ENCODE results near the gene AKT3. TPM values are rescaled to one million over a fixed set of nuclear protein-coding genes. Genes with fewer than 3 reads are reported as not detected.

AKT3 gene
- total and polyA plus RNA-seq, 7 donors: 2.1 to 105 (median 66.4) TPM

DNA sequence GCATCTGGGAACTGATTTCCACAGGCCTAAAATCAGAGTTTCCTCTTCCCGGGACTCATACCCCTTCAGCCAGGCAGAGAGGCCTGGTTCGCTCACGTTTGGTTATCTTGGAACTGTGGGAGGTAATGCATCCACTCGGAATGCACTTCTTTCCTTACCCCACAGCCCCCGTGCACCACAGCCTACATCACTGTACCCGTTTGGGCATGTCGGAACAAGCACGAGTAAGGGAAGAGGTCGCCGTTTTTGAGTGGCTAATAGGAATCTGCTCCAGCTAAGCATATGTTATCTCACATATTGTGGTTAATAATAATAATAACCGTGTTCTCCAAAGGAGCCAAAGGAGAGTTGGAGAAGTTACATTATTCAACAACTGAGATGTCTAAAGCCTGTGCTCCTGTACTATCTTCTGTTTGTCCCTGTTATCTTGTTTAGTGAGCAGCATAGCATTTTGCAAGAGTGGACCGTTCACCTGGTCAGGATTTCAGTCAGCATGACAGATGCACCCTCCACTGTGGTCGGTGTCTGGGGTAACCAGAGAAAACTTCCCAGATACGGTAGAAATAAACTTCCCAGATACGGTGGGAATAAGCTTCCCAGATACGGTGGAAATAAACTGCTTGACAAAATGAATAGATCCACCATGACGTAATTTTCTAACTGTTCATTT lies 395.6 kb downstream of the AKT3 start:
- 91 to 94% methylated on average over 17 of the region's 17 CpGs for WGBS, 2 donors
- H3K4me3 ChIP-seq: no peak overlapping the region
- no peak overlapping the region for H3K27ac ChIP-seq
- H3K36me3 ChIP-seq: no peaks in the 10 kb centered on the region
- H3K9me3 ChIP-seq: no peaks in the 10 kb centered on the region
- no peak for DNase-seq
- H3K27me3 ChIP-seq: no peaks in the 10 kb centered on the region
- H3K4me1 ChIP-seq: no peaks in the 10 kb centered on the region
- intact Hi-C loops (cut with DNase I): no loop called here
- TF ChIP-seq, protein P1, sequence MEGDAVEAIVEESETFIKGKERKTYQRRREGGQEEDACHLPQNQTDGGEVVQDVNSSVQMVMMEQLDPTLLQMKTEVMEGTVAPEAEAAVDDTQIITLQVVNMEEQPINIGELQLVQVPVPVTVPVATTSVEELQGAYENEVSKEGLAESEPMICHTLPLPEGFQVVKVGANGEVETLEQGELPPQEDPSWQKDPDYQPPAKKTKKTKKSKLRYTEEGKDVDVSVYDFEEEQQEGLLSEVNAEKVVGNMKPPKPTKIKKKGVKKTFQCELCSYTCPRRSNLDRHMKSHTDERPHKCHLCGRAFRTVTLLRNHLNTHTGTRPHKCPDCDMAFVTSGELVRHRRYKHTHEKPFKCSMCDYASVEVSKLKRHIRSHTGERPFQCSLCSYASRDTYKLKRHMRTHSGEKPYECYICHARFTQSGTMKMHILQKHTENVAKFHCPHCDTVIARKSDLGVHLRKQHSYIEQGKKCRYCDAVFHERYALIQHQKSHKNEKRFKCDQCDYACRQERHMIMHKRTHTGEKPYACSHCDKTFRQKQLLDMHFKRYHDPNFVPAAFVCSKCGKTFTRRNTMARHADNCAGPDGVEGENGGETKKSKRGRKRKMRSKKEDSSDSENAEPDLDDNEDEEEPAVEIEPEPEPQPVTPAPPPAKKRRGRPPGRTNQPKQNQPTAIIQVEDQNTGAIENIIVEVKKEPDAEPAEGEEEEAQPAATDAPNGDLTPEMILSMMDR (IDR thresholded peaks at IDR 0.05): no peak
- TF ChIP-seq POLR2AphosphoS5 (IDR thresholded peaks at IDR 0.05) (no peak), POLR2A (IDR thresholded peaks at IDR 0.05) (no peak), EP300 (IDR thresholded peaks at IDR 0.05) (no peak)

- intact Hi-C loops (cut with DNase I): no loop called here
- H3K4me3 ChIP-seq: no peak overlapping the region
- TF ChIP-seq, protein P1 (IDR thresholded peaks at IDR 0.05): no peak
- no peak for TF ChIP-seq EP300 (IDR thresholded peaks at IDR 0.05)
- TF ChIP-seq POLR2A (IDR thresholded peaks at IDR 0.05): no peak
- H3K27me3 ChIP-seq: no peaks in the 10 kb centered on the region
- H3K27ac ChIP-seq: no peak overlapping the region
- H3K4me1 ChIP-seq: no peaks in the 10 kb centered on the region
- no peak for DNase-seq
- 79 to 92% methylated on average over 2 of the region's 2 CpGs for WGBS, 2 donors
- H3K9me3 ChIP-seq: no peaks in the 10 kb centered on the region
- no peaks in the 10 kb centered on the region for H3K36me3 ChIP-seq
Observed at GRCh38 chr1:243452092-243452491, 398.0 kb downstream of the AKT3 start.

- WGBS, 2 donors: 92 to 94% methylated on average over 6 of the region's 6 CpGs
- no peaks in the 10 kb centered on the region for H3K27me3 ChIP-seq
- H3K36me3 ChIP-seq: peaks cover 0 to 6% (median 0%) of the 10 kb centered on the region in 4 donors
- no peaks in the 10 kb centered on the region for H3K9me3 ChIP-seq
- intact Hi-C loops (cut with DNase I): no loop called here
- no peak for DNase-seq
- no peak overlapping the region for H3K4me3 ChIP-seq
- no peaks in the 10 kb centered on the region for H3K4me1 ChIP-seq
- TF ChIP-seq POLR2A (IDR thresholded peaks at IDR 0.05): no peak
- TF ChIP-seq EP300 (IDR thresholded peaks at IDR 0.05): no peak
- TF ChIP-seq POLR2AphosphoS5 (IDR thresholded peaks at IDR 0.05): no peak
- TF ChIP-seq, protein P1 (IDR thresholded peaks at IDR 0.05): no peak
- H3K27ac ChIP-seq: no peak overlapping the region
Observed at GRCh38 chr1:243449373-243449772, 400.7 kb downstream of the AKT3 start.

DNA sequence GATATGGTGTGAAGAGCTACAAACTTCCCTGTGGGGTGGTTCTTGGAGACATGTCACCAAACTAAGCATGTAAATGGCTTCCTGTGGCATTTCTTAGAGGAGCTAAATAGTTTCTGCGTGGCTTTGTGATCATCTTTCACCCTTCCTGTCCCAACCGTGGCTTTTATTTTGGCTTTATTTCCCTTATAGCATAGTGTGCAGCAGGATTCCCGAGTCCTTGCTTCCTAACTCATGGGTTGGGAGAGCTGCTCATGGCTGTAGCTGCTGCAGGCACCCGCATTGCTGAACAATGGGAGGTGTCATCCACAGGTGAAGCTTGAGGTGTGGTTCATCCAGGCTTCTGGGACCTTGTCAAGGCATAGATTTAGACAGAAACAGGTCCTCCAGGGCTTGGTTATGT lies 402.2 kb downstream of the AKT3 start:
- H3K4me1 ChIP-seq: no peaks in the 10 kb centered on the region
- peaks cover 0 to 6% (median 0%) of the 10 kb centered on the region in 4 donors for H3K36me3 ChIP-seq
- TF ChIP-seq, protein P1 (IDR thresholded peaks at IDR 0.05): no peak
- TF ChIP-seq POLR2A (IDR thresholded peaks at IDR 0.05): no peak
- TF ChIP-seq POLR2AphosphoS5 (IDR thresholded peaks at IDR 0.05): no peak
- no peak for TF ChIP-seq EP300 (IDR thresholded peaks at IDR 0.05)
- intact Hi-C loops (cut with DNase I): no loop called here
- no peak overlapping the region for H3K4me3 ChIP-seq
- H3K27me3 ChIP-seq: no peaks in the 10 kb centered on the region
- no peak for DNase-seq
- H3K9me3 ChIP-seq: no peaks in the 10 kb centered on the region
- WGBS, 2 donors: 64 to 88% methylated on average over 4 of the region's 4 CpGs
- no peak overlapping the region for H3K27ac ChIP-seq

DNA sequence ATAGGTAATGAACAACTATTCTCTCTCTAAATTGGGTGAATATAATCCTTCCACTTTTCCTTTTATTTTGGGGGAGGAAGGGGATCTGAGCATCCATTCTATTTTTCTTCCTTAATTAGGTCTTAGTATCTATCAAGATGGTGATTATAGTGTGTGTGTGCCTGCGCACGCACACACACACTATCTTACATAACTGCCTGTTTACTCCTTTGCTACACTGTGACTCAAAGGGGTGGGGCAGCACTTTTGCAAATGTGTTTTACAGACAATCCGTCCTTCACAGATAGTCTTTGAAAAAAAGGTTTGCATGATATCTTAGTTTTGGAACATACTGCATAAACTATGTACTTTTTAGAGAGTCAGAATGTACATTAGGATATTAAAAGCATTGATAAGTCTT lies 402.7 kb downstream of the AKT3 start:
- Histone ChIP-seq H3K9me3 (no peaks in the 10 kb centered on the region), H3K4me3 (no peak overlapping the region), H3K4me1 (no peaks in the 10 kb centered on the region), H3K27ac (no peak overlapping the region), H3K36me3 (peaks cover 0 to 6% (median 0%) of the 10 kb centered on the region in 4 donors), H3K27me3 (no peaks in the 10 kb centered on the region)
- WGBS, 2 donors: 59 to 75% methylated on average over 3 of the region's 3 CpGs
- DNase-seq: no peak
- TF ChIP-seq POLR2AphosphoS5 (IDR thresholded peaks at IDR 0.05): no peak
- no peak for TF ChIP-seq POLR2A (IDR thresholded peaks at IDR 0.05)
- TF ChIP-seq, protein P1 (IDR thresholded peaks at IDR 0.05): no peak
- intact Hi-C loops (cut with DNase I): no loop called here

All from sigmoid colon (tissue), 7 donors.